Measurements from ENCODE around the gene BCAP29.

Gene BCAP29

GRCh38 chr7:107614425-107614824 is 34.4 kb downstream of the BCAP29 start:
- H3K36me3 ChIP-seq (ENCODE audit: control insufficient read depth, insufficient read depth, low read length), result peaks cover 2% of the 10 kb centered on the region; the same call in 1 of the 2 replicates
- no peak for DNase-seq (ENCODE audit: extremely low read depth, insufficient read length)
- H3K27me3 ChIP-seq (replicated peaks; ENCODE audit: control insufficient read depth, insufficient read depth, low read length), result no peaks in the 10 kb centered on the region
- TF ChIP-seq, protein P1, sequence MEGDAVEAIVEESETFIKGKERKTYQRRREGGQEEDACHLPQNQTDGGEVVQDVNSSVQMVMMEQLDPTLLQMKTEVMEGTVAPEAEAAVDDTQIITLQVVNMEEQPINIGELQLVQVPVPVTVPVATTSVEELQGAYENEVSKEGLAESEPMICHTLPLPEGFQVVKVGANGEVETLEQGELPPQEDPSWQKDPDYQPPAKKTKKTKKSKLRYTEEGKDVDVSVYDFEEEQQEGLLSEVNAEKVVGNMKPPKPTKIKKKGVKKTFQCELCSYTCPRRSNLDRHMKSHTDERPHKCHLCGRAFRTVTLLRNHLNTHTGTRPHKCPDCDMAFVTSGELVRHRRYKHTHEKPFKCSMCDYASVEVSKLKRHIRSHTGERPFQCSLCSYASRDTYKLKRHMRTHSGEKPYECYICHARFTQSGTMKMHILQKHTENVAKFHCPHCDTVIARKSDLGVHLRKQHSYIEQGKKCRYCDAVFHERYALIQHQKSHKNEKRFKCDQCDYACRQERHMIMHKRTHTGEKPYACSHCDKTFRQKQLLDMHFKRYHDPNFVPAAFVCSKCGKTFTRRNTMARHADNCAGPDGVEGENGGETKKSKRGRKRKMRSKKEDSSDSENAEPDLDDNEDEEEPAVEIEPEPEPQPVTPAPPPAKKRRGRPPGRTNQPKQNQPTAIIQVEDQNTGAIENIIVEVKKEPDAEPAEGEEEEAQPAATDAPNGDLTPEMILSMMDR (IDR thresholded peaks at IDR 0.05; ENCODE audit: insufficient read depth, low read length, poor library complexity, severe bottlenecking), result no peak
- no peak overlapping the region for H3K4me3 ChIP-seq (replicated peaks; ENCODE audit: low read depth, low read length)

DNA sequence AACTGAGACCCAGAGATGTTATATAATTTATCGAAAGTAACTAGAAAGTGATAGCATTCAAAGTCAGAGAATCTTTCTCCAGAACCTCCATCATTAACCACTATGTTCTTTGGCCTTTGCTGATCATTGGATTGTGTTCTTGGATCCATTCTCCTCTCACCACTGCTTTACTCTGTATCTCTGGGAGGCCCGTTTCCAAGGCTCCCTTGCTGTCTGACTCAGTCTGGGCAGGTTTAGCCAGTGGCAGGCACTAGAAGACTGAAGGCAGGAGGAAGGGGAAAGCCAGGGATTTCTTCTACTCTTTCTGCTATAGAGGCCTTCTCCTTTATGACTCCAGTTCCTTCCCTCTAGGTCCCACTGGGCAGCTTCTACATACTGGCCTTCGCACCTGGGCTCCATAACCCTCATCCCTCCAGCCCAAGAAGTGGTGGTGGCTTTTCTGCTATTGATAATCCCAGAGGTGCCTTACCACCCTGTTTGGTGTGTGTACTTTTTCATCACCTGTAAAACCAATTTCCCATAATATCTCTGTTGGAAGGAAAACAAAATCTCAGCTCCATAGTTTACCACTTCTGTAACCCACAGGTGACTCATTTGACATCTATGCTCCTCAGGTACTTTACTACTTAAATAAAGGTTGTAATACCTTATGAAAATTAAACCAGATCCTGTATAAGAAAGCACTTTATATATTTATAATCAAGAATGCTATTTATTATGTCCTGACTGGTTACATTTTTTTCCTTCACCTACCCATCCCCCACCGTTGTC is 36.0 kb downstream of the BCAP29 start:
- peaks cover 5% of the 10 kb centered on the region; the same call in 1 of the 2 replicates for H3K36me3 ChIP-seq (ENCODE audit: control insufficient read depth, insufficient read depth, low read length)
- no peak overlapping the region for H3K4me3 ChIP-seq (replicated peaks; ENCODE audit: low read depth, low read length)
- TF ChIP-seq, protein P1 (IDR thresholded peaks at IDR 0.05; ENCODE audit: insufficient read depth, low read length, poor library complexity, severe bottlenecking), result no peak
- H3K27me3 ChIP-seq (replicated peaks; ENCODE audit: control insufficient read depth, insufficient read depth, low read length), result no peaks in the 10 kb centered on the region
- no peak for DNase-seq (ENCODE audit: extremely low read depth, insufficient read length)

GRCh38 chr7:107622429-107622828 is 42.4 kb downstream of the BCAP29 start:
- no peaks in the 10 kb centered on the region for H3K27me3 ChIP-seq (replicated peaks; ENCODE audit: control insufficient read depth, insufficient read depth, low read length)
- TF ChIP-seq, protein P1 (IDR thresholded peaks at IDR 0.05; ENCODE audit: insufficient read depth, low read length, poor library complexity, severe bottlenecking), result no peak
- DNase-seq (ENCODE audit: extremely low read depth, insufficient read length), result no peak

GRCh38 chr7:107622894-107623293 is 42.8 kb downstream of the BCAP29 start:
- H3K27me3 ChIP-seq (replicated peaks; ENCODE audit: control insufficient read depth, insufficient read depth, low read length), result no peaks in the 10 kb centered on the region
- no peak overlapping the region for H3K4me3 ChIP-seq (replicated peaks; ENCODE audit: low read depth, low read length)
- TF ChIP-seq, protein P1 (IDR thresholded peaks at IDR 0.05; ENCODE audit: insufficient read depth, low read length, poor library complexity, severe bottlenecking), result no peak
- no peak for DNase-seq (ENCODE audit: extremely low read depth, insufficient read length)
- 0 out of 2 replicates have a peak, but pooled peaks cover 4% of the 10 kb centered on the region for H3K36me3 ChIP-seq (ENCODE audit: control insufficient read depth, insufficient read depth, low read length)

More at GRCh38 chr7:107622429-107622828, 42.4 kb downstream of the BCAP29 start:
- 0 out of 2 replicates have a peak, but pooled peaks cover 4% of the 10 kb centered on the region for H3K36me3 ChIP-seq (ENCODE audit: control insufficient read depth, insufficient read depth, low read length)
- no peak overlapping the region for H3K4me3 ChIP-seq (replicated peaks; ENCODE audit: low read depth, low read length)

DNA sequence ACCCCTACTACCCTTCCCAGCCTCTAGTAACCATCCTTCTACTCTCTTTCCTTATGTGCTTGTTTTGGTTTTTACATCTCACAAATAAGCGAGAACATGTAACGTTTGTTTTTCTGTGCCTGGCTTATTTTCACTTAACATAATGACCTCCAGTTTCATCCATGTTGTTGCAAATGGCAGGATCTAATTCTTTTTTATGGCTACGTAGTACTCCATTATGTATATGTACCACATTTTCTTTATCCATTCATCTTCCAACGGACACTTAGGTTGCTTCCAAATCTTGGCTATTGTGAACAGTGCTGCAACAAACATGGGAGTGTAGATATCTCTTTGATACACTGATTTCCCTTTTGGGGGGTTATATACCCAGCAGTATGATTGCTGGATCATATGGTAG is 47.0 kb downstream of the BCAP29 start:
- Histone ChIP-seq H3K27me3 (replicated peaks; ENCODE audit: control insufficient read depth, insufficient read depth, low read length) (no peaks in the 10 kb centered on the region), H3K36me3 (ENCODE audit: control insufficient read depth, insufficient read depth, low read length) (no peaks in the 10 kb centered on the region), H3K4me3 (replicated peaks; ENCODE audit: low read depth, low read length) (no peak overlapping the region)
- TF ChIP-seq, protein P1 (IDR thresholded peaks at IDR 0.05; ENCODE audit: insufficient read depth, low read length, poor library complexity, severe bottlenecking), result no peak
- no peak for DNase-seq (ENCODE audit: extremely low read depth, insufficient read length)

Measured in GM06990 (cell line).